ENCODE measurements around the gene MIER2.
A peak's percentile ranks its signal among the peaks of the same experiment; 100 is the strongest.

MIER2 gene

DNA sequence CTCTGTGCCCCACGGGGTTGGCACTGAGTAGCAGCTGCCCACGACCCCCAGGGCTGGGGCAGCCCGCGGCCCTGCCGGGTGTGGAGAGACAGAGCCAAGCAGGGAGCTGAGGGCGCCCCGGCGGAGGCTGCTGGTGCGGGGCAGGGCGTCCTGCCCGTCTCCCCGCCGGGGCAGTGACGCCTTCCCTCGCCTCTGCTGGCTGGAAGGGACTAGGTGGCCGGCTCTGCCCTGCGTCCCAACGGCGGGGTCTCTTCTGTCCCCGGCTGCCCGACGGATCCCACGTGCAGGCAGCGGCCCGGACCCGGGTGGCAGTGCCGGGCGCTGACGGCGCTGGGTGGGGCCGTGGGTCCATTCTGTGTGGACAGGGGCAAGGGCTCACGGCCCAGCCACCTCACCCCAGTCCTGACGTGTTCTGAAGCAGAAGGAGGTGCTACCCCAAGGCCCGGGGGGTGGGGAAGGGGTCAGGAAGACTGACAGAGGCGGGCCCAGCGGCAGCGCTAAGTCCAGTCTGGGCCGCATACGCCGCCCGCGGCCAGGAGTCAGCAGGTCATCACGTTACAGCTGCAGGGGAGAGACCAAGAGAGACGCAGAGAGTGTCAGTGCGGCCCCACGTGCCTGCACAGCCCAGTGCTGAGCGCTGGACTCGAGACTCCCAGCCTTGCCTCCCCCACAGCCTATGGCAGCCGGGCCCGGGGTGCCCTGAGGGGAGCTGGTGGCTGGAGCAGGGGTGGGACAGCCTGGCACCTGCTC lies 38.3 kb downstream of the MIER2 start:
- no peak for DNase-seq

DNA sequence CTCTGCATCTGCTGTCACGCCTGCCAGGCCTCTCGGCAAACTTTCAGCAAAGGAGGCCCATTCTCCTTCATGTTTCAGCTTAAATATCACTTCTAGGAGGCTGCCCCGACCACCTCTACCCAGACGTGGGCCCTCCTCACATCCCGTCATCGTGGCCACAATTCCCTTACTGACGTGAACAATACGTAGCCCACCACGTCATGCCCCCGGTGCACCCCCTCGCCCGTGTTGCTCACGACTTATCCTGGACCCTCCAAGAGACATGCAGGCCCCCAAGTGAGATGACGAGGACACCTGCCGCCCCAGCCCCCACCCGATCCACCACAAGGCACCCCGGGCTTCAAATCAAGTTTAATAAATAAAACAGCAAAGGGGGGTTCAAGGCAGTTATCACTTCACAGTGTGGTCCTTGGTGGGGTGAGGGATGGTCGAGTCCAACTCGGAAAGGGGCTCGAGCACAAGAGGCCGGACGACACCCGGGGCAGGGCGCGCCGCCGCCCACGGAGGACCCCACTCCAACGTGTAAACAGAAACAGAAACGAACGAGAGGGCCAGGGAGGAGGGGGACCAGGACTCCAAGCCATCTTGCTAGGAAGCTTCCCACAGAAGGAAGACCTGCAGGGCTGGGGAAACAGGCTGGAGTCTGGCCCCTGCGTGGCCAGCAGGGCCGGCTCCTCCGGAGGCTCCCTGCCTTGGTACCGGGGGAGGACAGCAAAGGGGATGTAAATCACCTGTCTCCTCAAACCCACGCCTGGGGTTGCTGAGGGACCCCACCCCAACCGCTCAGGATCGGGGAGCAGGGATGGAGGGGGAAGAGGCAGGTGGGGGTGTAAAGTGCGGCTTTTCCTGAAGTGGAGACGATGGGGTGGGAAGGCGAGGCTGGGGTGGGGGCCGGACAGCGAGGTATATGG lies 39.1 kb downstream of the MIER2 start:
- DNase-seq: no peak

DNA sequence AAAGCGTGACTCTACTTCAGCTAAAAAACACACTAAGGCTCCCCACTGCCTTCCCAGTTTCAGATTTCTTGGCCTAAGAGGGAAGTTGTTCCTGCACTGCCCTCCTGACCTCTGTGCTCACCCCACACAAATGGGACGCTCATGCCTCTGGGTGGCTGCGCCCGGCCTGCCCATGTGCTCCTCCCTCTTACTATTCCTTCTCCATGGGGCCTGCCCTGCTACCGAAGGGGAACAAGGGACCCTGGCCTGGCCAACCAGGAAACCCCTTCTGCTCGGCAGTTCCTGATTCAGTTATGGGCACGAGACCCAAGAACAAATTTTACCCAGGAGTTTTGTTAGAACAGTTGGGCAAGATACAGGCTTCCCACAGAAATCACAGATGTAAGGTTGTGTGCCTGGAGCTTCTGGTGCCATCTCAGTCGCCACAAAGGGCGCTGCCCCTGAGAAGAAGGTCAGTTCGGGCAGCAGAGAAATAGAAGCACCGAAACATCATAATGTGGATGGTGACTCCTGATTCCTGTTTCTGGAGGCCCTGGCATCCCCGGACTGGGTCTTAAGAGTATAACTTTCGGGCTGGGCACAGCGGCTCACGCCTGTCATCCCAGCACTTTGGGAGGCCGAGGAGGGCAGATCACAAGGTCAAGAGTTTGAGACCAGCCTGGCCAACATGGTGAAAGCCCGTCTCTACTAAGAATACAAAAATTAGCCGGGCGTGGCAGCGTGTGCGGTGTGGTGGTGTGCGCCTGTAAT lies 47.9 kb downstream of the MIER2 start:
- DNase-seq: no peak

- no peak for DNase-seq
These were observed 48.8 kb downstream of the MIER2 start for GRCh38 chr19:295687-296370.

DNA sequence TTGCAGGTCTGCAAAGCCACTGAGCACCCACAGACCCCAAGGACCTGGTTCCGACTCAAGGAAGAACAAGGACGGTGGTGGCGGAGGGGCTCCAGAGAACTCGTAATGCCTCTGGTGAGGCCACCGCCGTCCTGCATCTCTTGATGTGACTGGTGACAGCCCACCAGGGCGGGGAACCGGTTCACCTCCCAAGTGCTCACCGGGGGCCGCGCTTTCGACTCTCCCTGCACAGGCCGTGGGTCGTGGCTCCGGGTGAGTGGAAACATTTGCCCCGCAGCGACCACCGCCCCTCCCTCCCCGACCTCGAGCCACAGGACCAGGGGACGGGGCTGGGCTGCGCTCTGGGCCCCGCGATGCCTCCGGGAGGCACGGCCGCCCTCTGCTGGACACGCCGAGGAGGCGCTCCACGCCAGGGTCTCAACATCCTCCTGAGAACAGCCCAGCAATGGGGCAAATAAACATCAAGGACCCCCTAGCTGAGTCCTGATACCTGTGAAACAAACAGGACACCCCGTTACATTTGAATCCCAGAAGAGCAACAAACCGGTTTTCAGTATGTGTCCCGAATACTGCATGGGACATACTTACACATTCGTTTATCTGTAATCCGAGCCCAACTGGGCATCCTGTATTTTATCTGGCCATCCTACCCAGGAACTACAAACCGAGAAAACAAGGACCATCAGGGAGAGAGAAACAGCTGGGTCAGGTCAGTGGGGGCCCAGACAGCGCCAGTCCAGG lies 49.5 kb downstream of the MIER2 start:
- DNase-seq: peak; percentile 33

- no peak for DNase-seq
These were observed 50.2 kb downstream of the MIER2 start for GRCh38 chr19:294341-294945.

GRCh38 chr19:293436-294110 lies 51.0 kb downstream of the MIER2 start:
- no peak for DNase-seq

DNA sequence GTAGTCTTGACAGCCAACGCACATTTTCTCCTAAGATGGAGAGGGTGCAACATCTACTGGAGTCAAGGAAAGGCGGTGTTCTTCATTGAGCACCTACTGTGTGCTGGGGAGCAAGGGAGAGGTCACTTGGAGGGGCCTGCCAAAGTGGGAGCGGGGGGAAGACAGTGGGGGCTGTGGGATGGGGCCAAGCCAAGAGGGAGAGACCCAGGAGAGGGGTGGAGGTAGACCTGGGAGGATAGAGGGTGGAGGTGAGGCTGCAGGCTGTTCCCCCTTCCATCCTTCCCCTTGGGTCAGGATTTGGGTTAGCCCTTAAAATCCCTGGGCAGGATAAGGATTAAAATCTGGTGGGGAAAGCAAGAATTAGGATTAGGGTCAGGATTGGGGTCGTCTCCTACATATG lies 51.6 kb downstream of the MIER2 start:
- DNase-seq: no peak

DNA sequence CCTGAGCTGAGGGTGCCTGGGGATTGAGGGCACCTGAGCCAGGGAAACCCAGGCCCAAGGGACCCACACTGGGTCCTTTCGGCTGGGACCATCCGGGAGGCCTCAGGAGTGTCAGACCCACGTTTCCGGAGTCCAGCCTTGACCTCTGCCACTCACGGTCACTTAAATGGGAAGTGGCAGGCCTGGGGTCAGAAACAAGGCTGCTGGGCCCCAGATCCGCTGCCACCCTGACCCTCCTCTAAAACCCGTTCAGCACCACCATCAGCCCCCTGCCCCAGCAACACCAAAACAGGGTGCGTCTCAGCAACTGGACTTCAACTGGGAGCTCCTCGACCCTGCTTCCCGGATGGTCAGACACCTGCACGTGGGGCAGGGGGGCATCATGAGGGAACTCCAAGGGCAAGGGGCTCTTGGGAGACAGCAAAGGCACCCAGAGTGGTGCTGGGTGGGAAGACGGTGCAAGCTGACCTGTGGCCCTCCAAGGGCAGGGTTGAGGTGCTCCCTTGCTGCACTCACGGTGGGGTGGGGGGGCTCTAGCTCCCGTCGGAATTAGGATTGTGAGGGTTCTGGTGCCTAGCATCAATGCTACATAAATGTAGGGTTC lies 52.2 kb downstream of the MIER2 start:
- DNase-seq: no peak

- DNase-seq: no peak
These were observed 52.9 kb downstream of the MIER2 start for GRCh38 chr19:291561-292280.

DNA sequence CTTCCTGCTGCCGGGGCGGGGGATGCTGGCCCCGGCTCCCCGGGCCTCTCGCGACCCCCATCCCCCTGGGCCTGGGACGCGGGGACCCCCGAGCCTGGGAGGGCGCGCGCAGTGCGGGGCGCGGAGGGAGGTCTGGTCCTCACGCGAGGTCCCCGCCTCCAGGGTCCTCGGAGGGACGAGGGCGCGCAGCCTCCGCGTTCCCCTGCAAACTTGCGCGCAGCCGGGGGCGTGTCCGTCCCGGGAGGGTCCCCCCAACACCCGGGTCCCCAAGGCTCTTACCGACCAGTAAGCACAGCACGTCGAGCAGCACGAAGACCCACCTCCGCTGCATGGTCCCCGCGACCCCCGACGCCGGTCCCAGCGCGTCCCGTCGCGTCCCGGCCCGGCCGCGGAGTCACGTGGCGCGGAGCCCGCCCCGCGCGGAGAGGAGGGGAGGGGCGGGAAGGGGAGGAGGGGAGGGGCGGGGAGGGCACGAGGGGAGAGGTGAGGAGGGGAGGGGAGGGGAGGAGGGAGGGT lies 53.5 kb downstream of the MIER2 start, which contains the start of gene PLPP2:
Gene PLPP2 (minus strand): TSS at position 398 of the 516 bp plus-strand sequence. CDS start 67 bp downstream, at position 331.
- DNase-seq: peak; percentile 48

DNA sequence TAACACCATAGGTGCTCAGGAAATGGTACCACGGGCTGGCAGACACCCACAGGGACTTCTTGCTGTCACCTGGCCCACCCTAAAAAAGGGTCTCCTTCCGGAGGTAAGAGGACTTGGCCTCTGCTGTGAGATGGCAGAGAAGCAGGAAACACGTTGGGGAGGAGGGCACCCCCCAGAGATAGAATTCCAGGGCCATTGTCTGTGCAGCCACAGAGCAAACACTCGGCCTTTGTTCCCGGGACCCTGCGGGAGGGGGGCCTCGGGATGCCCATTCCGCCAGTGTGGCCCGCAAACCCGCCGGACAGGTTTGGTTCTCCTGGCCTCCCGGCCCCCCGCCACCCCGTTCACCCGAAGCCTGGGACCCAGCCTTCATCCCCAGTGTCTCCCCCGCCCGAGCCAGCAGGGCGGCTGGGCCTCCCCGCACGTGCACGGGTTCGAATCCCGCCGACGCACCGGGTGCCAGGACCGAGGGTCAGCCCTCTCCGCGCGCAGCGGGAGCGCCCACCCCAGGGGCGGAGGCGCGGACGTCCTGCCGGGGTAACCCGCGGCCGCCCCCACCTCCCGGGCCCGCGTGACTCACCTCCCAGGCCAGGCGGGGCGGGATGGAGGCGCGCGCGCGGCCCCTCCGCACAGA lies 54.1 kb downstream of the MIER2 start:
- peak; percentile 83 for DNase-seq

- peak; percentile 83 for DNase-seq
These were observed 54.8 kb downstream of the MIER2 start for GRCh38 chr19:289651-290371.

- DNase-seq: no peak
These were observed 55.7 kb downstream of the MIER2 start for GRCh38 chr19:288911-289310.

- DNase-seq: no peak
These were observed 57.2 kb downstream of the MIER2 start for GRCh38 chr19:287381-287871.

DNA sequence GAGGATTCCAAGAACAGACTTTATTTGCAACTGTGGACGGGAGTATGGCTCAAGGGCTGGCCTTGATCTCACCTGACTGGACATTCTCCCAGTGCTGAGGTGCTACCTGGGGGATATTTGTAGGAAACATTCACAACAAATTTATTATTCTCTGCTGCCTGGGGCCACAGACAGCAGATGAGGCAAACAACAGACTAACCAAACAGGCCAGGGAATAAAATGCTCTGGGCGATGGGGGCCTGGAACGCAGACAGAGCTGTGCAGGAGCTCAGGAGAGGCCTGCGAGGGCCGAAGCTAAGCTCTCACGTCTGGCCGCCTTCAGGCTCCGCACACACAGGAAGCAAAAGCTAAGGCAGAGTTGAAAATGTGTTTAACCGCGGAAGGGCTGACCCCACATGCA lies 61.2 kb downstream of the MIER2 start:
- DNase-seq: no peak

DNA sequence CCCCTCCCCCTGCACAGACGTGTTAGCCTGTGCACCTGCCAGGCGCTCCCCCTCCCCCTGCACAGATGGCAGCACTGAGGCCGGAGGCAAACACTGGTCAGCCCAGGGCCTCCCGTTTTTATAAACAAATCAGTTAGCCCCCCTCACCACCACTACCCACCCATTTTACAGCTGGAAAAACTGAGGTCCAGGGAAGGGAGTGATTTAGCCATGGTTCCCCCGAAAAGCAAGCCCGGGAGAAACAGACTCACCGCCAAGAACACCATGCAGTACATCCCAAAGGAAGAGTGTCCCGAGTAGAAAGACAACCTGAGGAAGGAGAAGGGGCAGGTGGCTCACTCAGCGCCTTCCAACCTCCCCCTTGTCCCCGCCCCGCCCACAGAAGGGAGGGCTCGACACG lies 62.1 kb downstream of the MIER2 start:
- peak; percentile 62 for DNase-seq

- DNase-seq: no peak
These were observed 62.6 kb downstream of the MIER2 start for GRCh38 chr19:281992-282391.

Measured in NCI-H774 (cell line).